Measurements from ENCODE around the gene PAPOLA. TPM values are rescaled to one million over a fixed set of nuclear protein-coding genes. Genes with fewer than 3 reads are reported as not detected.
A peak's percentile ranks its signal among the peaks of the same experiment; 100 is the strongest.

PAPOLA gene
- total RNA-seq, 2 experiments from 2014 or later, result 192 to 193 TPM

DNA sequence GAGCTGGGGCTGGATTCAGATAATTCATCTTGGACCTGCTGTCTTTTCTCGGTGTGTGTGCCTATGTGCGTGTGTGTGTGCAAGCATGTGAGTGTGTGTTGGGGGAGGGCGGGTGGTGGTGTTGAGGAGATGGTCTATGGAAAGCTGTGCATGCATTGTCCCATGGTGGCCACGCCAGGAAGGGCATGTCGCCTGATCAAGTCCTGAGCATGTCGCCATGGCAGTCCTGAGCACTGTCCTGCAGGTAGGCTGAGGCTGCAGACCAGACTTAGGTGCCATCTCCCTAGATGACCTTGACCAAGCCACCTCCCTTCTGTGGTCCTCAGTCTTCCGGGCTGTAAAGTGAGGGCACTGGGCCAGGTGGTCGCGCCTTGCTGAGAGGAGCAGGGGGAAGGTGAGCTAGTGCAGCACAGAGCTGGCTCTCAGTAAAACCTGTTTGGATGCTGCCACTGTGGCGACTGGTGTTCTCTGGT is 81.4 kb downstream of the PAPOLA start:
- no peak for DNase-seq
- H3K9me3 Mint-ChIP-seq, result no peaks in the 10 kb centered on the region
- H3K27ac Mint-ChIP-seq, result no peak overlapping the region
- H3K36me3 Mint-ChIP-seq, result no peaks in the 10 kb centered on the region
- H3K4me1 Mint-ChIP-seq, result peaks cover under 1% of the 10 kb centered on the region
- no peak overlapping the region for H3K4me3 Mint-ChIP-seq
- peaks cover 13% of the 10 kb centered on the region for H3K27me3 Mint-ChIP-seq

- H3K36me3 Mint-ChIP-seq, result no peaks in the 10 kb centered on the region
- no peak overlapping the region for H3K27ac Mint-ChIP-seq
- H3K4me3 Mint-ChIP-seq, result no peak overlapping the region
- no peaks in the 10 kb centered on the region for H3K9me3 Mint-ChIP-seq
- peak; percentile 49 for DNase-seq
- peaks cover 17% of the 10 kb centered on the region for H3K27me3 Mint-ChIP-seq
- H3K4me1 Mint-ChIP-seq, result peaks cover 4% of the 10 kb centered on the region
These were observed 82.2 kb downstream of the PAPOLA start for GRCh38 chr14:96584199-96584906.

DNA sequence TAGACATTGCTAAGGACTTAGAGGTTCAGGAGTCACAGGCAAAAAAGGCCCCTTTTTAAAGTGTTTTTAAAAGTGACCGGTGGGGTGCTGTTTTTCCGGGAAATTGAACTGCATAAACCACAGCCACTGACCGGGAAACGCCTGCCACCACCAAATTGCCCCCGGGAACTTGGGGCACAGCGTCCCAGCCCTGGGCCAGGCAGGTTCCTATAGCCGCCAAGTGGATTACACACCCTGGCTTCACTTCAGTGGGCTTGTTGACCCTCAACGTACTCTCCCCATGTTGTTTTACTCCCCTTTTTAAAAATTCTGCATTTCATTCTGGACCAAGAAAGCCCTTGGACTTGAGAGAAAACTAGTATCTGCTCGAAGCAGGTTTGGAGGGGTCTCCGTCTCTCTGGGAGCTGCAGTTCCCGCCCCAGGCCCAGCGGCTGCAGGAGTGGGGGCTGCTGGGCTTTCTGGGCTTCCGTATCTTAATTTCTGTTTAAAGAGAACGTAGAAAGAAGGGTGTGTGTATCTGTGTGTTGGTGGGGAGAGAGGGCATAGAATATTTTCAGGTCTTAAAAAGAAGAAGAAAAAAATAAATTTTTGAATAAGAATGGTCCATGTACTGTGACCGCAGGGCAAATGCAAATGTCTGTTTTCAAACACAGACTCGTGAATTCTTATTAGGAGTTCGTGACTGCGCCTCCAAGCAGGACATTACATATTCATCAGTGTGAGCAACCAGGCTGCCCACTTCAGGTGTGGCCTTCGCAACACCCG is 82.9 kb downstream of the PAPOLA start:
- H3K36me3 Mint-ChIP-seq, result no peaks in the 10 kb centered on the region
- no peak overlapping the region for H3K4me3 Mint-ChIP-seq
- peaks cover 4% of the 10 kb centered on the region for H3K4me1 Mint-ChIP-seq
- H3K27me3 Mint-ChIP-seq, result peaks cover 24% of the 10 kb centered on the region
- H3K27ac Mint-ChIP-seq, result no peak overlapping the region
- no peak for DNase-seq
- no peaks in the 10 kb centered on the region for H3K9me3 Mint-ChIP-seq

GRCh38 chr14:96585672-96586013 is 83.5 kb downstream of the PAPOLA start:
- Mint-ChIP-seq H3K27me3 (peaks cover 28% of the 10 kb centered on the region), H3K27ac (no peak overlapping the region), H3K4me1 (peaks cover 4% of the 10 kb centered on the region), H3K36me3 (no peaks in the 10 kb centered on the region), H3K4me3 (no peak overlapping the region), H3K9me3 (no peaks in the 10 kb centered on the region)
- DNase-seq, result no peak

GRCh38 chr14:96586056-96586455 is 83.9 kb downstream of the PAPOLA start:
- H3K4me1 Mint-ChIP-seq, result peaks cover 4% of the 10 kb centered on the region
- no peak for DNase-seq
- H3K27me3 Mint-ChIP-seq, result peaks cover 28% of the 10 kb centered on the region
- H3K9me3 Mint-ChIP-seq, result no peaks in the 10 kb centered on the region
- H3K4me3 Mint-ChIP-seq, result no peak overlapping the region
- no peaks in the 10 kb centered on the region for H3K36me3 Mint-ChIP-seq
- H3K27ac Mint-ChIP-seq, result no peak overlapping the region

DNA sequence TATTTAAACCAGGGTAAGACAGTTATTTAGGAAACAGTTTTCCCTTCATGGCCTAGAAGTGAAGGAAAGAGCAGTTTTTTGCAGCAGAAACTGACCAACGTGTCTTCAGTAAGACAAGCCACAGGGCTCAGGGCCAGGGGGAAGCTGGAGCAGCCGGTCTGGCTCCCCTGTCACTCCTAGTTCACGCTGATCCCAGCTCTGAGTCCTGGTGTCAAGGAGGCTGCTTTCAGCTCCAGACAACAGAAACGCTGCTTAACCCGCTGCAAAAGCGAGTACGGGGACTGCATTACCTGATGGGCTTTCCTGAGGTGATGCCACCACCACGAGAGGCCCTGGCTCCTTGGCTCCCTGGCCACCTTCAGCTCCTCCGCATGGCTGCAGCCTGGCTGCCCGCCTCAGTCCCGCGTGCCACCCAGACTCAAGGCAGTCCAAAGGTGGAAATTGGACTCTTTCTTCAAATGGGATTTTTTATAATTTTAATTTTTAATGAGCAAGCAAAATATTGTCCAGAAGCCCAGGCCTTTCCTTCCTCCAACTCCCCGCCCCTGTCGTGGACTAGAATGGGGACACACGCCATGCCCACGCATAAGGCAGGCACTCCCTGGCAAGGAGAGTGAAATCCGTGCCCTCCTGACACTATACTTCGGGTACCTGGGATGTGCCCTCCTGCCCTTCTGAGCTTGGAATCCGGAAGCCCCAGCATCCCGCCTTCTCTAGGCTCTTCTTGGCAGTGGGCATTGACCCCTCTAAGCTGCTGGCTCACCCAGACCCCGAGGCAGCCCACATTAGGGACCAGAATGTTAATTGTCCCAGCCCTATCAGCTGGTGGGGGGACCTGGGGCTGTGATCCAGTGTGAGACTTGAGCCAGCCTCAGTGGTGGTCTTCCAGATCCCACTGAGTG is 85.0 kb downstream of the PAPOLA start:
- H3K27me3 Mint-ChIP-seq, result peaks cover 32% of the 10 kb centered on the region
- no peaks in the 10 kb centered on the region for H3K9me3 Mint-ChIP-seq
- no peaks in the 10 kb centered on the region for H3K36me3 Mint-ChIP-seq
- DNase-seq, result no peak
- no peak overlapping the region for H3K4me3 Mint-ChIP-seq
- no peak overlapping the region for H3K27ac Mint-ChIP-seq
- H3K4me1 Mint-ChIP-seq, result peaks cover 6% of the 10 kb centered on the region

- Mint-ChIP-seq H3K4me3 (no peak overlapping the region), H3K9me3 (no peaks in the 10 kb centered on the region), H3K4me1 (peaks cover 7% of the 10 kb centered on the region), H3K27ac (no peak overlapping the region), H3K36me3 (no peaks in the 10 kb centered on the region), H3K27me3 (peaks cover 36% of the 10 kb centered on the region)
- DNase-seq, result no peak
These were observed 85.7 kb downstream of the PAPOLA start for GRCh38 chr14:96587823-96588385.

DNA sequence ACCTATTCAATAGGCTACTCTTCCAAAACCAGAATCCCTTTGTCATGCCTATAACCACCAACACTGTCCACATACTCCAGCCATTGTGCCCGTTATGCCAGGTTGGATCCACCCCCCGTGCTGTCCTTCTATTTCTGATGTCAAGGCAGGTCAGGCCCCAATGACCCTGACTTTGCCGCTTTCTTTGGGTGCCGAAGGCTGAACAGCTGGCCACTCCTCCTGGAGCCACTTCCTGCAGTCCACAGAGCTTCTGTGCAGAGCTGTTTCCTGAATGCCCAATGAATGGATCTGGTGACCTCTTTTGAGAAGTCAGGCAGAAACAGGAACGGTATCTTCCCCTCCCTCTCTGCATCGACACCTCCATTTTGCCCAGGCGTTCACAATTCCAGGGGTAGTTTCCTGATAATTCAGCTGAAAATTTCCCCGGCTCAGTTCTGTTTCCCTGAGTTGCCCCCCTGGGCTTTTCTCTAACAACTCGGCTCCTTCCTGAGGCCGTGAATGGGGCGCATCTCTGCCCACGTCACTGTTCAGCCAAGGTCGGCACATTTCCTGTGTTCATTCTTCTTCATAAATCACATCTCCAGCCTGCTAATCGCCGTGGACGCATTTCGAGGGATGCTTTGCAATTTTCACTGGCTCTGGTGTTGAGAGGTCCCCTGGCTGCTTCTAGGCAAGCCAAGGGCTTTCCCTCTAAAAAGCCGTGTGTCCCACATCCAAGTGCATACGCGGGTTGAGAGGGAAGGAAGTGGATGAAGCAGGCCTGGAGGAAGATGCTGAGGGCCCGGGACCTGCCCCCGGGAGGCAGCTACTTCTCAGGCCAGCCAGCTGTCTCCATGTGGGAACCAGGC is 86.5 kb downstream of the PAPOLA start:
- DNase-seq, result no peak
- Mint-ChIP-seq H3K36me3 (no peaks in the 10 kb centered on the region), H3K4me1 (peaks cover 11% of the 10 kb centered on the region), H3K27me3 (peaks cover 42% of the 10 kb centered on the region), H3K27ac (no peak overlapping the region), H3K9me3 (no peaks in the 10 kb centered on the region), H3K4me3 (no peak overlapping the region)

DNA sequence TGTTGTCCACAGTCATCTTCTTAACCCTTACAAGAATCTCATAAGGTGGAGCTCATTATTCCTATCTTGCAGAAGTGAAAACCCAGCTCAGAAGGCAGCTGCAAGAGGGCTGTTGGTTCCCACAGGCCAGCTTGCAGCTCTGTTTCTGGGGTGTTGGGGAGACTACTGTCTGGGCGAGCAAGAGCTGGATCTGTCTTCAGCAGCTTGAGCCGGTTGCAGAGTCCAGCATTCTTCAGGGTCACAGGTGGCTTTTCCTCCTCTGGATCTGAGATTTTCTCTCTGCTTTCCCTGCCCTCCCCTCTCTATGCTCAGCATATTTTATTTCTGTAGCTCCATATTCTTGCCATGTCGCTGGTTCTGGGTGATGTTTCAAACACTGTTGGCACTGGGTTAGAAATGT is 87.4 kb downstream of the PAPOLA start:
- H3K27me3 Mint-ChIP-seq, result peaks cover 43% of the 10 kb centered on the region
- H3K36me3 Mint-ChIP-seq, result no peaks in the 10 kb centered on the region
- H3K4me3 Mint-ChIP-seq, result no peak overlapping the region
- DNase-seq, result no peak
- no peak overlapping the region for H3K27ac Mint-ChIP-seq
- peaks cover 11% of the 10 kb centered on the region for H3K4me1 Mint-ChIP-seq
- H3K9me3 Mint-ChIP-seq, result no peaks in the 10 kb centered on the region

DNA sequence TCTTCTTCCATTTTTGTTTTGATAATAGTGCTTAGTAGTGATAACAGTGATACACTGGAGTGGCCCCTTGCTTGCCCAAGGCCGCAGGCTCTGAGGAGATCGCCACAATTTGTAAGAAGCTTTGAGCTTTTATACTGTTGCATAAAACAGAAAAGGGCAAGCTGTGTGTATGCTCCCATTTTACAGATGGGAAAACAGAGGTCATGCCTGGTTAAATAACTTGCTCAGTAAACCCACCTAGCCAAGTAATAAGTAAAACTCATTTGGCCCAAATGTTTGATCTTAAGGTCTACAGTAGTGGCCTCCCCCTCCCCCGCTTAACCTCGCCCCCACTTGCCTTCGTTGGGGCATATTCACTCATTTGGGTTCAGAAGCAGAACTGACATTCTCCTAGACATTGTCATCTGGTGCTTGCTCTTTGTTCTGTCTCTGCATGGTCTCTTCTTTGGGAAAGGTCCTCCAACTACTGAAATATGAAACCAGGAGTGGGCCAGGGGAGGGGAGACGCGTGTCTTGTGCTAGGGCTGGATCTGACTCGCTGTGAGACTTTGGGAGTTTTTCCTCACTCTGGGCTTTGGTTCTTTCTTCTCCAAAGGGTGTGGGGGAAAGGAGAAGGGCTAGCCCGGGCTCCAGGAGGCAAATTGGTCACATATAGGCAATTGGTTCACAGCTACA is 88.1 kb downstream of the PAPOLA start:
- Mint-ChIP-seq H3K27me3 (peaks cover 43% of the 10 kb centered on the region), H3K9me3 (no peaks in the 10 kb centered on the region), H3K4me3 (no peak overlapping the region), H3K4me1 (peaks cover 11% of the 10 kb centered on the region), H3K36me3 (no peaks in the 10 kb centered on the region), H3K27ac (no peak overlapping the region)
- no peak for DNase-seq

- peak; percentile 72 for DNase-seq
- no peaks in the 10 kb centered on the region for H3K36me3 Mint-ChIP-seq
- H3K4me3 Mint-ChIP-seq, result peak overlapping the region; percentile 72
- peaks cover 11% of the 10 kb centered on the region for H3K4me1 Mint-ChIP-seq
- H3K27ac Mint-ChIP-seq, result no peak overlapping the region
- H3K9me3 Mint-ChIP-seq, result no peaks in the 10 kb centered on the region
- H3K27me3 Mint-ChIP-seq, result peaks cover 39% of the 10 kb centered on the region
These were observed 90.6 kb downstream of the PAPOLA start for GRCh38 chr14:96592591-96593386.

DNA sequence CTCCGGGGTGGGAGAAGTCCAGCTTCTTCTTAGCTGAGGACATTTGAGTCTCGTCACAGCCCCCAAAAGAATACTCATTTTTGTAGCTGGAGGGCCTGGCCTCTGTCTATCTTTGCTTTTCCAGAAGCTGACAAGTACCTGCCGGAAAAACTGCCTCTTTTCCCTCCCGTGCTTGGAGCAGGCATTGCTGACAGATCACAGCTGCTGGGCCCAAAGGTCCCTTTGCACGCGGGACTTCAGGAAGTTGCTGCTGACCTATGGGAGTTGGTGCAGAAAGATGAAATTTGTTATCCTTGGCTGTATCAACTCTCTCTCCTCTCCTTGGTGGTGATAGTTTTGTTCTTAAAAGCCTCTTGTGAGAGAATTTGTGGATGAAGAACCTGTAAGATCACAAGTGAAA is 92.8 kb downstream of the PAPOLA start:
- DNase-seq, result no peak
- Mint-ChIP-seq H3K9me3 (no peaks in the 10 kb centered on the region), H3K4me1 (peaks cover 8% of the 10 kb centered on the region), H3K27ac (no peak overlapping the region), H3K36me3 (no peaks in the 10 kb centered on the region), H3K27me3 (peaks cover 20% of the 10 kb centered on the region), H3K4me3 (no peak overlapping the region)

DNA sequence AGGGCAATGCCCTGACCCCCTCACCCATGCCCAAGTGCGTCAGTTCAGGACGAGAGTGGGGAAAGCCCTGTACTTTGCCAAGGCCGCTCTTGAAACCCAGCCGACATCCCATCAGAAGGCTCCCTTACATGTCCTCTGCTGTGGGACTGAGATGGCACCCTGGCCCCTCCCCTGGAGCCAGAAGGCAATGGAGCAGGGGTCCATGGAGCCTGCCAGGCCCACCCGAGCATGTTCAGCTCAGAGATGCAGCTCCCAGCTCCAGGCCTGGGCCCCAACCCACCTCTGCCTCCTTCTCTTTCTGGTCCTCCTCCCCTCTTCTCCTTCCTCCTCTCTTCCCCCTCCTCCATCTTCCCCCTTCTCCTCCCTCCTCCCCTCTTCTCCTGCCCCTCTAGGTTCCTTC is 95.5 kb downstream of the PAPOLA start:
- peaks cover 6% of the 10 kb centered on the region for H3K4me1 Mint-ChIP-seq
- peaks cover 12% of the 10 kb centered on the region for H3K27me3 Mint-ChIP-seq
- no peak for DNase-seq
- H3K27ac Mint-ChIP-seq, result no peak overlapping the region
- H3K36me3 Mint-ChIP-seq, result no peaks in the 10 kb centered on the region
- H3K9me3 Mint-ChIP-seq, result no peaks in the 10 kb centered on the region
- no peak overlapping the region for H3K4me3 Mint-ChIP-seq
